ENCODE data around the gene ALG14.
"Not testable (repeated sequence)": the region's sequence is repeated elsewhere in the genome, so short reads cannot be mapped to it uniquely, and the experiment has no call there.

ALG14 gene, protein sequence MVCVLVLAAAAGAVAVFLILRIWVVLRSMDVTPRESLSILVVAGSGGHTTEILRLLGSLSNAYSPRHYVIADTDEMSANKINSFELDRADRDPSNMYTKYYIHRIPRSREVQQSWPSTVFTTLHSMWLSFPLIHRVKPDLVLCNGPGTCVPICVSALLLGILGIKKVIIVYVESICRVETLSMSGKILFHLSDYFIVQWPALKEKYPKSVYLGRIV

DNA sequence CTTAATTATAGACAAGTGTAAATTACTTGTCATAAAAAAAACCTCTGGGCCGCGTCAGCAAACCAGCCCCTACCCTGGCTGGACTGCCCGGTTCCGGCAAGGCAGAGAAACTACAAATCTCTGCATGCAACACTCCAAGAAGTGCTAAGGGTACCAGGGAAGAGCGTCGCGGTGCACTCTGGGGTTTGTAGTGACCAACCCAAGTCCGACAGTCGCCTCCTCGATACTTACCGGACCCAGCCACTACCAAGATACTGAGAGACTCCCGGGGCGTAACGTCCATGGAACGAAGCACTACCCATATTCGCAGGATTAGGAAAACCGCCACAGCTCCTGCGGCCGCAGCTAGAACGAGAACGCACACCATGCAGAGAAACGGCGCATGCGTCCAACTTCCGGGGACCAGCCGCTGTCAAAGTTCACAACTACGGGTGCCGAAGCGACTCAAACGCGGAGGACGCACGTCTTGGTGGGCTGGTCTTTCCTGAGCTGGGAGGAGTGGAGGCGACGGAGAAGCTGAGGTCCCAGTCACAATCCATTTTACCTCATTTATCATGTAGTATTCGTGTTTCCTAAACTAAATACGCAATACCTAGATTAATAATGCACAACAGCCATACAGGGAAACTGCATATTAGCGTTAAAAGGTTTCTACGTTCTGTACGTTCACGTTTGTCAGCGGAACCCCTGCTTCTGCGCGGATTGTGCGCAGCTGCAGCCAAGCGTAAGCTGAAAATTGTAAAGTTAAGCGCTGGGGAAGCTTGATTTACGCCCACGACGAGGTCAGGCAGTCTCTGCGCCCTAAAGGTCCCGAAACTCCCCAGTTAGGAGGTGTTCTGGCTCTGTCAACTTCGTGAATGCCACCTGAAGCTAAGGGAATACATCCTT, at the start of gene ALG14:
Gene ALG14, minus strand, starts transcription at position 420 of the 888 bp plus-strand sequence. Its CDS starts 53 bp downstream, at position 367.
- peak within 1 kb of the TSS; percentile 83 for H3K27ac ChIP-seq
- peak; percentile 74 for DNase-seq (ENCODE audit: low read depth, low spot score)

DNA sequence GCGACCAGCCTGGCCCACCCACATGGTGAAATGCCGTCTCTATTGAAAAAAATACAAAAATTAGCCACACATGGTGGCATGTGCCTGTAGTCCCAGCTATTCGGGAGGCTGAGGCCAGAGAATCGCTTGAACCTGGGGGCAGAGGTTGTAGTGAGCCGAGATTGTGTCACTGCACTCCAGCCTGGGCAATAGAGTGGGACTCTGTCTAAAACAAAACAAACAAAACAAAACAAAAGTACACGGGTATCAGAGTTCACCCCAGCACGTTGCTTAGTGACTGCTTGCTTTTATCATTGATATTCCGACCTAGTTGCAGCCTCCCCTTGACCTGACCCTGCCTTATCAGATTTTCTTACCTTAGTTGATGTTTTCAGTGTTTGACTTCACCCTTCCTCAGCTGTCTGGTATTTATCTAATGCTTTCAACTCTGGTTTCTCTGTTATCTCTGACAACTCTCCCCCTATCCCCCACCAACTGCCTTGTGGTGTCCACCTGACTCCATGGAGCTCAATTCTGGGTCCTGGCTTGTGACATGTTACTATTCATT, 49.5 kb upstream of the ALG14 start:
- no peak overlapping the region for H3K27ac ChIP-seq
- DNase-seq (ENCODE audit: low read depth, low spot score) = no peak

DNA sequence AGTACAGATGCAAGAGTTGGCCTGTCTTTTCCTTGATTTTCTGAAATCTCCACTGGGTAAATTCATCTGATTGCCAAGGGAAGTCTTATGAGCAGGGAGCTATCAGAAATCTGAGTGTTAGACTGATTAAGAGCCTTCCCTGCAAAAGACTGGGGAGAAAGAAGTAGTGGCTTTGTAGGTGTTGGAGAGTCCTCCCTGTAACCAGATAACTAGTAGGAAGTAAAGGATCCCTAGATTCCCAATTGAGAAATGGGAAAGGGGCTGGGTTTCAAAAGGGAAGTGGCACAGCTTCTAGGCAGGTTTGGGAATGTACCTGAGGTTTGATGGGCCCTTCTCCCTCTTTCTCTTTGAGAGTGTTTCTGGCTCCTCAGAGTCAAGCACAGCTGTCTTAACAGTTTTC, 46.5 kb upstream of the ALG14 start:
- no peak overlapping the region for H3K27ac ChIP-seq
- DNase-seq (ENCODE audit: low read depth, low spot score) = no peak

DNA sequence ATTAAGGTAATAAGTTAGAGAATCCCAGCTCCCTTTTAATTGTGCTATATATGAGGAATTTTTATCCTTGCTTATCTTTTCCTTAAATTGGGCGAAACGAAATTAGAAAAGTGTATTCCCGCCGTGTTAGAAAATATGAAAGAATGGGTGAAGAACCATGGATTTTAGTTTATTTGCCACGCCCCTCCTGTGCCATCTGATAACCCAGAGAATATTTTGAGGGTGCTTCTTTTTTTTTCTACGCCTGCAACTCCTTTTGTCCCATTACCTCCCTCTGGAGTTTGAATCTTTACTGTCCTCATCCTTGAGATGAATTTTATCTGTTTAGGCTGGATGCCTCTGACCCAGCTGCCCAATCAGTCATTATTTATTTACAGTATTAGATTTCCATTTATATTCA, 46.0 kb upstream of the ALG14 start:
- H3K27ac ChIP-seq = no peak overlapping the region
- DNase-seq (ENCODE audit: low read depth, low spot score) = no peak

DNA sequence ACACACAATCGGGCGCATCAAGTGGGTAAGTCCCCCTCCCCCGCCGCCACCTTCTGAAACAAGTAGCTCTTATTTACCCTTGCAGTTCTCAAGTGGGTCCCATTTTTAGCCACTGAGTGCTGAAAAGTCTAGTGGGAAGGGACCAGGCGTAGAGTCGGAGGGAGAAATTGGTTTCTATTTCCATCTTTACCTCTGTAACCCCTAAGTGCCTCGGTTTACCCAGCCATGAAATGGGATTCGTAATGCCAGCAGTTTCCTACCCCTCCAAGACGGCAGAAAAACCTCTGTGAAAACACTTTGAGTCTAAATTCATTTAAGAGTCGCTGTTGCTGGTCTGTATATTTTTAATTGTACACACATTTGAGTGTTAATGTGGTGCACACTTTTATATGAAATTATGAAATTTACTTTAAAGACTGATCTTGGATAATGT, 45.3 kb upstream of the ALG14 start:
- H3K27ac ChIP-seq = no peak overlapping the region
- DNase-seq (ENCODE audit: low read depth, low spot score) = no peak

DNA sequence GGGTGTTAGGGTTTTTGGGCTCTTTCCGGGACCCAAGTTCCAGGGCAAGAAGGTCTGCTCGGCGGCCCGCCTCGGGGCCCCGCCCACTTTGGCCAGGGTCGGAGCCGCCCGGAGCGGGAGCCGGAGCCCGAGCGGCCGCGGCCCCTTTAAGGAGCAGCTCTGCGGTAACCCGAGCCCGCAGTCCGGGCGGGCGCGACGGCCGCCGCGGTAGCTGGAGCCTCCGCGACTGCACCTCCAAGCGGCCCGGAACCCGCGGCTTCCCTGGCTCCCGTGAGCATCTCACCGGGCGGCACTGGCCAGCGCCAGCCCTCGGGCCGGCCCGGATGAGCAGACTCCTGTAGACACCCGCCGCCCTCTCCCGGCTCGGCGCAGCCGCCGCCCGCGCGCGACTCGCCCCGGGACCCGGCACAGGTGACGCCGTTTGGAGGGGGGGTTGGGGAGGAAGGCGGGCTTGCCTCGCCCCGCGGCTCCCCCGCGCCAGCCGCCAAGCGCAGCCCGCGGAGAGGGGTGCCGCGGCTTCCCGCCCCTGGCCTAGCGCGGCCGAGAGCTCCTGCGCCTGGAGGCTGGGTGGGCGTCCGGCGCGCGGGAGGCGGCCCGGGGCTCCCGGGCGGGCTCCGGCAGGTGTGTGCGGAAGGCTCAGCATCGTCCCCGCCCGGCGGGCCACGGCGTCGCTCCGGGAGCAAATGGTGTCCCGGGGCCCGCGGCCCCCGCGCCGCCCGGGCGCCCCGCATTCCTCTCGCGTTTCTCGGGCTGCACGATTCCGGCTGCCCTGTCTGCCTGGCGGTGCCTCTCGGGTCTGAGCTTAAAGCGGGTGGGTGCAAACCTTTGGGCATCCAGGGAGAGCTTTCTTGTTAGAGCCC, 44.7 kb upstream of the ALG14 start, which contains the start of gene TLCD4:
Gene TLCD4, plus strand, starts transcription at position 149 of the 860 bp plus-strand sequence. CDS start 26,547 bp downstream, outside the sequence.
- DNase-seq (ENCODE audit: low read depth, low spot score) = no peak
- H3K27ac ChIP-seq = no peak within 1 kb of the TSS

DNA sequence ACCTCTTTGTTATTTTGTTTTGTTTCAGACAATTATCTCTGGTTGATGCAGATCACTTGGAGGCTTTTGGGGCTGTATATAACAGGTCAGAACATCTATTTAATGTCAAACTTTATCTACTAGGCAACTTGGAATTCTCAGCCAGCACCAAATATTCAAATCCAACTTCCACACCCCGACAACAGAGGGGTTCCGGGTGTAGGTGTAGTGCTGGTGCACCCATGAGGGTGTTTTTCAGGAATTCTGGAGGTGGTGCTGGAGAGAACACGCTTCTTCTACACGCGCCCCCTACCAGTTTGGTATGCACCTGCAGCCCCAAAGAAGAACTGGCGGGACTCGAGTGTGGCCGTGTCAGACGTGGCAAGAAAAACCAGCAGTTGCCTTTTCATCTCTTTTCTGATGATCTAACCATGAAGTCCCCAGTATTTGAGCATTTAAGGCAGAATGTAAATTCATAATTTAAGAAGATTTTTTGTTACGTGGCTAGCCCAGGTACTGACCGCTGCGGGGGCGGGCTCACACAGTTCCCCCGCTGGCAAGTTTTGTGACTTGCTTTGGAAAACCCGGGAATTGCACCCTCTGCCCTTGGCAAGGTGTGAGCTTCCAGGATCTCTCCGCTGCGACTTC, 43.9 kb upstream of the ALG14 start:
- no peak for DNase-seq (ENCODE audit: low read depth, low spot score)
- no peak overlapping the region for H3K27ac ChIP-seq

DNA sequence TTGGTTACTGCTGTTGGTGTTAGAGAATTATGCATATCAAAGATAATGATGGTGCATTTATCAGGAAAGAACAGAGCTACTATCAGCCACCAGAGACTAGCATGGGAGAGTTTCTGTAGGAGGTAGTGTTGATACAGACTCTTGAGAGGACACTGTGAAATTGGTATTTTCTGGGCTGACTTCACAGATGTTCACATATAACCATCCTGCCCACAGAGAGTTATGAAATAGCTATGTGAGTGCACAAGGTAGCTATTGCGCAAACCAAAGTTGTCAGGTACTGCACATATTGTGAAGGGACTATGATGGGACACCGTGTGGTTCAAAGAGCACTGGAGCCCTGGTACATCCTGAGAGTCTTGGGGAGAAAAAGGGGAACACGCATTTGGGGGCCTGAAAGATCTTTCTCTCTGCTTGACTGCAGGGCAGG, 43.0 kb upstream of the ALG14 start:
- DNase-seq (ENCODE audit: low read depth, low spot score) = no peak
- H3K27ac ChIP-seq = no peak overlapping the region

DNA sequence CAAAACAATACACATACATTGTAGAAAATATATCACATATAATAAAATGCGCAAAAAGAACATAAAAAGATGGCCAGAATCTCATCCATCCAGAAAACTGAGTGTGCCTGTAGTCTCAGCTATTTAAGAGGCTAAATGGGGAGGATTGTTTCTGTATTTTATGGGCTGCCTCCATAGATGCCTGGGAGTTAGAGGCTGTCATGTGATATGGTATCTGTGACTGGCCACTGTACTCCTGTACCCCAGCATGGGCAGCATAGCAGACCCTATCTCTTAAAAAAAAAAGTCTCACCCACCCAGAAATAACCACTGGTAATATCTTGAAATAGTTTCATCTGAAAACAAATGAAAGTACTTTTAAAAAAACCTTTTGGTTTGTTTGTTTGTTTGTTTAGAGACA, 40.9 kb upstream of the ALG14 start:
- DNase-seq (ENCODE audit: low read depth, low spot score) = no peak
- no peak overlapping the region for H3K27ac ChIP-seq

DNA sequence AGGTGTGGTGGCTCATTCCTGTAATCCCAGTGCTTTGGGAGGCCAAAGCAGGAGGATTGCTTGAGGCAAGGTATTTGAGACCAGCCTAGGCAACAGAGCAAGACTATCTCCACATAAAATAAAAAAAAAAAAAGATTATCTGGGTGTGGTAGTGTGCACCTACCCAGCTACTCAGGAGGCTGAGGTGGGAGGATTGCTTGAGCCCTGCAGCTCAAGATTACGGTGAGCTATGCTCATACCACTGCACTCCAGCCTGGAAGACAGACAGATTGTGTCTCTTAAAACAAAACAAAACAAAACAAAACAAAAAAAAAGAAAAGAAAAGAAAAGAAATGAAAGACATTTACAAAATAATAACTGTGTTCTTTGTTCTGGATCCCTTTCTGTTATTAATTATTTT, 38.3 kb upstream of the ALG14 start:
- H3K27ac ChIP-seq = no peak overlapping the region
- DNase-seq (ENCODE audit: low read depth, low spot score) = no peak

DNA sequence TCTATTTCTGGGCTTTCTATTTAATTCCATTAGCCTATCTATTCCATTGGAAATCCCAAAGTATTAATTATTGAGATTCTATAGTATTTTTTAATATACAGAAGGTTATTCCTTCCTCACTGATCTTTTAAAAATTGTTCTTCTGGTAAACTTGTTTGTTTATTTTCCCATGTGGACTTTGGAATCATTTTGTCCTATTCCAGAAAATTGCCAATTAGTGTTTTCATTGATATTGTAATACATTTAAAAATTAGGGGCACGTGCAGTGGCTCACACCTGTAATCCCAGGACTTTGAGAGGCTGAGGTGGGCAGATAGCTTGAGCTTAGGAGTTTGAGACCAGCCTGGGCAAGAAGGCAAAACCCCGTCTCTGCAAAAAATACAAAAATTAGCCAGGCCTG, 36.0 kb upstream of the ALG14 start:
- no peak for DNase-seq (ENCODE audit: low read depth, low spot score)
- H3K27ac ChIP-seq = no peak overlapping the region

DNA sequence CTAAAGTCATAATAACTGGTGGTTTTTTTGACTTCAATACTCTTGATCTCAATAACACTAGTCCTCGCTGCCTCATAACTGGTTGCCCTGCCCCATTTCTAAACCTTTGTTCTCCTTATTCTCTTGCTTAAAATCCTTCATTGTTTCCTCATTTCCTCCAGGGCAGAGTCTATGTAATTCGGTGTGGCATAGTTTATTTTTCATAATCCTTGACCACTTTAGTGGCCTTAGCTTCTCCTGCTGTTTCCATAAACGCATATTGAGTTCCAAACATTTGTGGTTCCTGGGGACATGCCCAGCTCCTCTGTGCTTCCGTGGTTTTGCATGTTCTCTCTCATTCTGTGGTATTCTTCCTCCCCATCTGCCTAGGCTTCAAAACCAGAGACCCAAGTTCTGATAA, 25.4 kb upstream of the ALG14 start:
- DNase-seq (ENCODE audit: low read depth, low spot score) = no peak
- H3K27ac ChIP-seq = no peak overlapping the region

DNA sequence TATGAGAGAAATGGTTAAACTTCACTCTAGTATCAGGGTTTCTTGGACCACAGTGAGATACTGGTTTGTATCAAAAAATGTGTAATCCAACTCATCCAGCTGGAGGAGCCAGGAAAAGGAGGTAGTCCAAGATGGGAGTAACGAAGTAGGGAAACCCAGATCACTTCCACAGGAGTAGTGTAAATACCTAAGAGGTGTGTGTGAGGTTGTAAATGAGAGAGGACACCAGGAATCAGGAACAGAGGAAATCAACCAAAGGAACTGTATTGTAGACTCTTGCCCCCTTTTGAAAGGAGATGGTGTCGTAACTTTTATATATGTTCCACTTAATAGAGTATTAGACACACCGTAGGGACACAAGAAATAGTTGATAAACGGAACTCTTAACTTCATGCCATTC, 24.7 kb upstream of the ALG14 start:
- H3K27ac ChIP-seq = no peak overlapping the region
- no peak for DNase-seq (ENCODE audit: low read depth, low spot score)

DNA sequence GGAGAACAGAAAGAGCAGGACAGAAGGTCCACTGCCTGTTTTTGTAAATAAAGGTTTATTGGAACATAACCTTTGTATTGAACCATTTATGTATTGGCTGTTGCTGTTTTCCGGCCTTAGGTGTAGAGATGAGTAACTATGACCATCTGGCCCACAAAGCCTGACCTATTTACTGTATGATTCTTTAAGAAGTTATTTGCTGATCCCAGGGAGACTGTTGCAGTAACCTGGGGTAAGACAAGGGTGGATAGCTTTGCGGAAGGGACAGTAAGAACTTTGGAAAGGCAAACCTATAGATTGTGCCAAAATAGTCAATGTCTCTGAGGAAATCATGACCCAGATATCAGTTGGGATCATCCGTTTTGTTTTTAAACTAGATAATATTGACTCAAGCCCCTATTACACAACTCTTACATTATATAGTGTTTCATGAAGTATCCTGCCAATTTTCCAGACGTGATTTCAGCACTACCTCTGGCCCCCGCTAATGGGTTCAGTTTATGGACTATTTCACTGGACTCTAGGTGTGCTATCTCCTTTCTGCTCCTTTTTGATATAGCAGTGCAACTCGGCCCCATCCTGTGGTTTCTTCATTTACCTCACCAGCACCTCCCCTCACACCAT, 23.6 kb upstream of the ALG14 start:
- no peak for DNase-seq (ENCODE audit: low read depth, low spot score)

DNA sequence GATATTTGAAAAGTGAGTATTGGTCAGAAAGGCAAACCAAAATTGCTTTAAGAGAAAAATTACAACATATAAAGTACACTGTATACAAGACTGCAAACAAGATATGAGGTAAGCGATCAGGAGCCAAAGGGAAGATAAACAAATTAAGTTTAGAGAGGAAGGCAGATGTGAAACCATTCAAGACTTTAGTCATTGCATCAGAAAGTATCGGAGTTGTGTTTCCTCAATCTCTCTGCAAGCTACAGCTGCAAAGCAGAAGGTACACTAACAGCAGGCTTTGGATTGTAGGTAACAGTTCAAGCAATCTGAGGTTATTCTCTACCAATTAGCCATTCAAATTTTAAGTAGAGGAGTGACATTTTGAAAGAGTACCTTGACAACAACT, 23.1 kb upstream of the ALG14 start:
- peak overlapping the region; percentile 45 for H3K27ac ChIP-seq

More for the DNA sequence above, 23.6 kb upstream of the ALG14 start:
- peak overlapping the region; percentile 45 for H3K27ac ChIP-seq

DNA sequence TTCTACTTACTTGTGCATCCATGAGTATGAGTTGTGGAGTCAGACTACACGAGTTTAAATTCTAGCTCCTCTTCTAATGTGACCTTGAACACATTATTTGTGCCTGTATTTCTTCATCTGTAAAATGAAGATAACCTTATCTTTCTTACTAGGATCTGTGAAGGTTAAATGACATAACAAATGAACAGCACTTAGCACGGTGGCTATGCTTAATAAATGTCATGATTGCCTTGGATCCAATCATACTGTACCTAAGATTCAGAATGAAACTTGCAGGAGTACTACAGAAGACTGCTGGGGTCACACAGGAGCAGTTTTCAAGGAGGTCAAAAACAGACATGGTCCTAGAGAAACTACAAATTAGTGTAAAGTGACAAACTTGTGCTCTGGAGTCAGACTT, 22.2 kb upstream of the ALG14 start:
- DNase-seq (ENCODE audit: low read depth, low spot score) = no peak
- no peak overlapping the region for H3K27ac ChIP-seq

More for the DNA sequence above, 23.1 kb upstream of the ALG14 start:
- DNase-seq (ENCODE audit: low read depth, low spot score) = no peak

DNA sequence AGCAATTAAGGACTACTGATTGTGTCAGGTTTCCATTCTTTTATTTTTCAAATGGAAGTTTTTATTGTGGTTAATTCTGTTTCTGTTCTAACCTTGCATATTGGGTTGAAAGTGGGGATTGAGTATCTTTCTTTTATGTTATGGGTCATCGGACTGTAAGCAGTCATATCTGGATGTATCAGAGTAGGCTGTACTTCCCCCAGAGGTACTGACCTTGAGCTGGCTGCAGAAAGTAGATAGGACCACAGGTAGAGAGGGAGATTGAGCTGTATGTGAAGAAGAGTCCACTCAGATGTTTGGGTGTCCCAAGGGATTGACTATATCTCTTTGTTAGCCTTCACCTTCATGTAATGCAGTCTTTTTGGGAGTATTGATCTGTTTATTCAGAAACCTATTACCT, 20.5 kb upstream of the ALG14 start:
- no peak for DNase-seq (ENCODE audit: low read depth, low spot score)
- no peak overlapping the region for H3K27ac ChIP-seq

DNA sequence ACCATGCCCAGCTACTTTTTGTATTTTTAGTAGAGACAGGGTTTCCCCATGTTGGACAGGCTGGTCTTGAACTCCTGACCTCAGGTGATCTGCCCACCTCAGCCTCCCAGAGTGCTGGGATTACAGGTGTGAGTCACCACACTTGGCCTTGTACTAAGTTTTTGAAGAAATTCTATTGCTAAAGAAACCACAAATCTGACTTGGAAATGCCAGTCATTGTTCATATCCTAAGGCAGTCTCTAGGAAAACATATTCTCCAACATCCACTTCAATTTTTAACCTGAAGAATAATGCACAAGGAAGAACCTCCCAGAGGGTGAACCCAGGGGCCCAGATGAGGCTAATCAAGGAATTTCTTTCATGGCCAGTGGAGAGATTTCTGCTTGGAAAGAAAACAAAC, 20.1 kb upstream of the ALG14 start:
- H3K27ac ChIP-seq; DNase-seq (ENCODE audit: low read depth, low spot score): not testable (repeated sequence)

DNA sequence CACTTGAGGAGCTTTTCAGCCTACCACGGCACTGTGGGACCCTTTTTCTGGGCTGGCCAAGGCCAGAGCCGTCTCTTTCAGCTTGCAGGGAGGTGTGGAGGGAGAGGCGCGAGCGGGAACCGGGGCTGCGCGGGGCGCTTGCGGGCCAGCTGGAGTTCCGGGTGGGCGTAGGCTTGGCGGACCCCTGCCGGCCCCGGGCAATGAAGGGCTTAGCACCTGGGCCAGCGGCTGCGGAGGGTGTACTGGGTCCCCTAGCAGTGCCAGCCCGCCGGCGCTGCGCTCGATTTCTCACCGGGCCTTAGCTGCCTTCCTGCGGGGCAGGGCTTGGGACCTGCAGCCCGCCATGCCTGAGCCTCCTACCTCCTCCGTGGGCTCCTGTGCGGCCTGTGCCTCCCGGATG, 18.5 kb upstream of the ALG14 start:
- not testable (repeated sequence) for H3K27ac ChIP-seq; DNase-seq (ENCODE audit: low read depth, low spot score)
